H9 (cell line): ENCODE results near the gene RAB35. TPM values are rescaled to one million over a fixed set of nuclear protein-coding genes. Genes with fewer than 3 reads are reported as not detected.
A peak's percentile ranks its signal among the peaks of the same experiment; 100 is the strongest.

Experiments
- DNase-seq: peaks from one replicate; pipeline ENCODE4 v3.0.0-alpha.2; 2017
- H2AFZ ChIP-seq: one replicate; pipeline ENCODE4 v1.6.1; 2013; ENCODE audit warnings: mild to moderate bottlenecking, low read length, control low read depth, moderate library complexity
- H2AK5ac ChIP-seq: 2 replicates; pipeline ENCODE4 v1.6.1; 2013; ENCODE audit warnings: low read length, control low read depth, mixed read lengths; ENCODE audit not compliant: insufficient read length
- H2BK120ac ChIP-seq: one replicate; pipeline ENCODE4 v1.6.1; 2013; ENCODE audit warnings: low read depth, mild to moderate bottlenecking, low read length, control low read depth, inconsistent platforms; ENCODE audit not compliant: poor library complexity, severe bottlenecking
- H2BK12ac ChIP-seq: 2 replicates; pipeline ENCODE4 v1.6.1; 2013; ENCODE audit warnings: low read length, control low read depth, mixed read lengths, low read depth; ENCODE audit not compliant: insufficient read length
- H2BK15ac ChIP-seq: 2 replicates; pipeline ENCODE4 v1.6.1; 2013; ENCODE audit warnings: low read depth, low read length, control low read depth
- H2BK20ac ChIP-seq: one replicate; pipeline ENCODE4 v1.6.1; 2013; ENCODE audit warnings: low read depth, mild to moderate bottlenecking, low read length, control low read depth, inconsistent platforms; ENCODE audit not compliant: poor library complexity, severe bottlenecking
- H2BK5ac ChIP-seq: 2 replicates; pipeline ENCODE4 v1.6.1; 2013; ENCODE audit warnings: low read length, control low read depth, mixed read lengths; ENCODE audit not compliant: insufficient read length
- H3K14ac ChIP-seq: 2 replicates; pipeline ENCODE4 v1.6.1; 2013; ENCODE audit warnings: low read length, control low read depth; ENCODE audit not compliant: insufficient read depth
- H3K18ac ChIP-seq: 2 replicates; pipeline ENCODE4 v1.6.1; 2013; ENCODE audit warnings: low read depth, mild to moderate bottlenecking, mixed read lengths, low read length, control low read depth; ENCODE audit not compliant: insufficient read length
- H3K23ac ChIP-seq: 2 replicates; pipeline ENCODE4 v1.6.1; 2013; ENCODE audit warnings: low read length, control low read depth, mixed read lengths, low read depth; ENCODE audit not compliant: insufficient read length
- H3K23me2 ChIP-seq: 2 replicates; pipeline ENCODE4 v1.6.1; 2013; ENCODE audit warnings: low read depth, mild to moderate bottlenecking, mixed read lengths, low read length, control low read depth; ENCODE audit not compliant: insufficient read length, poor library complexity, severe bottlenecking
- H3K27ac ChIP-seq: 2 replicates; pipeline ENCODE4 v1.5.1; 2013; ENCODE audit warnings: low read length, control low read depth, mixed read lengths, low read depth; ENCODE audit not compliant: insufficient read length
- H3K27me3 ChIP-seq: 2 replicates; pipeline ENCODE4 v1.6.1; 2013; ENCODE audit warnings: low read length, control low read depth, inconsistent platforms; ENCODE audit not compliant: insufficient read depth
- H3K4ac ChIP-seq: 2 replicates; pipeline ENCODE4 v1.6.1; 2013; ENCODE audit warnings: low read depth, mild to moderate bottlenecking, control low read depth, inconsistent platforms, low read length, moderate library complexity
- H3K4me1 ChIP-seq: 2 replicates; pipeline ENCODE4 v1.6.1; 2013; ENCODE audit warnings: low read length, control low read depth, inconsistent platforms; ENCODE audit not compliant: insufficient read depth
- H3K4me2 ChIP-seq: 2 replicates; pipeline ENCODE4 v1.6.1; 2013; ENCODE audit warnings: low read length, control low read depth, mixed read lengths; ENCODE audit not compliant: insufficient read length, insufficient read depth
- H3K56ac ChIP-seq: 2 replicates; pipeline ENCODE4 v1.6.1; 2013; ENCODE audit warnings: low read depth, mild to moderate bottlenecking, mixed read lengths, low read length, control low read depth; ENCODE audit not compliant: insufficient read length
- H3K79me1 ChIP-seq: 2 replicates; pipeline ENCODE4 v1.6.1; 2013; ENCODE audit warnings: low read depth, mild to moderate bottlenecking, moderate library complexity, low read length, control low read depth, inconsistent platforms; ENCODE audit not compliant: insufficient read depth, poor library complexity, severe bottlenecking
- H3K79me2 ChIP-seq: 2 replicates; pipeline ENCODE4 v1.6.1; 2013; ENCODE audit warnings: low read length, control low read depth, inconsistent platforms; ENCODE audit not compliant: insufficient read depth
- H3K9ac ChIP-seq: 2 replicates; pipeline ENCODE4 v1.6.1; 2013; ENCODE audit warnings: low read length, control low read depth, mixed read lengths; ENCODE audit not compliant: insufficient read length; ENCODE audit errors: extremely low read depth
- H3K9me3 ChIP-seq: one replicate; pipeline ENCODE4 v1.6.1; 2013; ENCODE audit warnings: low read depth, low read length, inconsistent platforms; ENCODE audit not compliant: control insufficient read depth
- H3T11ph ChIP-seq: one replicate; pipeline ENCODE4 v1.6.1; 2013; ENCODE audit warnings: mild to moderate bottlenecking, low read length, control low read depth, inconsistent platforms
- H4K20me1 ChIP-seq: one replicate; pipeline ENCODE4 v1.6.1; 2013; ENCODE audit not compliant: control insufficient read depth, insufficient read length, insufficient read depth
- H4K5ac ChIP-seq: 2 replicates; pipeline ENCODE4 v1.6.1; 2013; ENCODE audit warnings: low read depth, mild to moderate bottlenecking, mixed read lengths, low read length, control low read depth; ENCODE audit not compliant: insufficient read length
- H4K8ac ChIP-seq: replicated peaks from 2 replicates; pipeline ENCODE4 v1.6.1; 2013; ENCODE audit warnings: low read length, control low read depth, mixed read lengths, low read depth; ENCODE audit not compliant: insufficient read length
- H4K91ac ChIP-seq: 2 replicates; pipeline ENCODE4 v1.6.1; 2013; ENCODE audit warnings: low read depth, mild to moderate bottlenecking, moderate library complexity, mixed read lengths, low read length, control low read depth; ENCODE audit not compliant: insufficient read length
- H3K27ac Mint-ChIP-seq, 3 experiments: 2 replicates in 2 of 3; 3 replicates in 1 of 3; pipeline ENCODE4 v1.8.0; 2020 to 2021; ENCODE audit warnings: mixed read lengths in 3 of 3, mild to moderate bottlenecking in 1 of 3, moderate library complexity in 1 of 3
- H3K27me3 Mint-ChIP-seq: 2 replicates; pipeline ENCODE4 v1.8.0; 2021; ENCODE audit warnings: low read depth, mild to moderate bottlenecking, moderate library complexity, mixed read lengths
- H3K36me3 Mint-ChIP-seq, 3 experiments: 2 replicates in 2 of 3; 3 replicates in 1 of 3; pipeline ENCODE4 v1.8.0; 2020 to 2021; ENCODE audit warnings: low read depth in 3 of 3, mixed read lengths in 3 of 3; ENCODE audit not compliant: insufficient read depth in 1 of 3
- H3K4me1 Mint-ChIP-seq, 2 experiments: 2 replicates each; pipeline ENCODE4 v1.8.0; 2020; ENCODE audit warnings: mixed read lengths in 2 of 2
- H3K4me3 Mint-ChIP-seq, 2 experiments: 2 replicates in 1 of 2; 3 replicates in 1 of 2; pipeline ENCODE4 v1.8.0; 2020 to 2021; ENCODE audit warnings: mild to moderate bottlenecking in 2 of 2, mixed read lengths in 2 of 2, moderate library complexity in 1 of 2
- H3K9me3 Mint-ChIP-seq, 2 experiments: 2 replicates in 1 of 2; 3 replicates in 1 of 2; pipeline ENCODE4 v1.8.0; 2020; ENCODE audit warnings: mild to moderate bottlenecking in 2 of 2, mixed read lengths in 2 of 2, moderate library complexity in 1 of 2
- CTCF ChIP-seq: fragments of 200-600 bp; sonication (generic); conservative IDR thresholded peaks from 3 replicates; pipeline ENCODE4 v1.8.0; 2021; ENCODE audit warnings: antibody characterized with exemption, mild to moderate bottlenecking
- WGBS: extraction: QIAGEN DNeasy Blood & Tissue Kit; methylation state at CpG from one replicate; pipeline ENCODE4 v1.1.7; 2013; ENCODE audit warnings: missing lambda C conversion rate, low lambda C conversion rate, mixed read lengths; ENCODE audit not compliant: insufficient read length; ENCODE audit errors: extremely low coverage; 5-methylcytosine and 5-hydroxymethylcytosine counted together
- total RNA-seq: library from RNA; stranded (reverse); gene quantifications from 2 replicates; pipeline ENCODE4 v1.2.1, GENCODE V29; 2021

RAB35 gene
- total RNA-seq, 1 experiment from 2014 or later, result 60.0 TPM

GRCh38 chr12:120125029-120125428 lies 8.5 kb upstream of the RAB35 start:
- H3K27ac ChIP-seq, result no peak overlapping the region

More at GRCh38 chr12:120125029-120125428, 8.5 kb upstream of the RAB35 start:
- H3K27ac Mint-ChIP-seq, result peak overlapping the region in 2 of 3 experiments; percentile 39 to 64; a peak in 2 of 7 replicates
- H2BK120ac ChIP-seq, result no peak overlapping the region
- H2BK12ac ChIP-seq, result no peak overlapping the region
- no peak overlapping the region for H3K14ac ChIP-seq
- H3K79me2 ChIP-seq, result no peaks in the 10 kb centered on the region
- H3K4me1 Mint-ChIP-seq, result peaks cover 12 to 20% of the 10 kb centered on the region in 2 experiments
- no peak overlapping the region for H2AFZ ChIP-seq
- no peaks in the 10 kb centered on the region for H3K23me2 ChIP-seq
- peaks cover 23 to 47% (median 35%) of the 10 kb centered on the region in 3 experiments; a peak in 6 of 7 replicates for H3K36me3 Mint-ChIP-seq
- no peak for TF ChIP-seq CTCF
- no peak overlapping the region for H2BK20ac ChIP-seq
- H3T11ph ChIP-seq, result no peak overlapping the region
- H4K91ac ChIP-seq, result no peak overlapping the region
- H2BK15ac ChIP-seq, result no peak overlapping the region
- no peak overlapping the region for H4K8ac ChIP-seq
- H3K4ac ChIP-seq, result no peak overlapping the region
- no peak overlapping the region for H3K4me2 ChIP-seq
- no peaks in the 10 kb centered on the region for H3K9me3 Mint-ChIP-seq
- H3K9ac ChIP-seq, result no peak overlapping the region
- H3K4me1 ChIP-seq, result peaks cover 3% of the 10 kb centered on the region; the same call in 1 of the 2 replicates
- no peaks in the 10 kb centered on the region for H3K9me3 ChIP-seq
- H2AK5ac ChIP-seq, result no peak overlapping the region
- H3K18ac ChIP-seq, result no peak overlapping the region
- no peaks in the 10 kb centered on the region for H3K27me3 ChIP-seq
- DNase-seq, result no peak
- H4K20me1 ChIP-seq, result no peaks in the 10 kb centered on the region
- no peak overlapping the region for H4K5ac ChIP-seq
- H3K56ac ChIP-seq, result no peak overlapping the region
- H3K79me1 ChIP-seq, result no peaks in the 10 kb centered on the region
- H2BK5ac ChIP-seq, result no peak overlapping the region
- WGBS, result no CpG with 5 or more reads among the region's 4 CpGs
- H3K4me3 Mint-ChIP-seq, result no peak overlapping the region
- no peak overlapping the region for H3K23ac ChIP-seq
- no peaks in the 10 kb centered on the region for H3K27me3 Mint-ChIP-seq
